Right lobe of liver (tissue), 4 donors: ENCODE data around the gene USB1.

Source experiments
- CTCF ChIP-seq, 4 donors: fragments of 200-600 bp in 3 of 4; fragments of 450-650 bp in 1 of 4; IDR thresholded peaks; one replicate each; pipeline versions ENCODE4 v1.5.1 to v1.8.0; 2016 to 2022; ENCODE audit warnings: antibody characterized with exemption in 4 of 4, mild to moderate bottlenecking in 2 of 4
- POLR2A ChIP-seq: fragments of 450-650 bp; IDR thresholded peaks from one replicate; pipeline ENCODE4 v1.6.1; 2017; ENCODE audit warnings: antibody characterized with exemption, mild to moderate bottlenecking
- donor health status: DM: no; HTN: no; CAD: no.
- donor health status: DM: no; HTN: no; CAD: no.
- donor health status: DM: no; HTN: yes; CAD: no.

GRCh38 chr16:57959804-57960203 lies 41.4 kb upstream of the USB1 start:
- TF ChIP-seq POLR2A (no peak), CTCF (IDR thresholded peaks at IDR 0.05) (no peak)
